ENCODE data around the gene CNKSR3. TPM values are rescaled to one million over a fixed set of nuclear protein-coding genes. Genes with fewer than 3 reads are reported as not detected.

The CNKSR3 gene
- total RNA-seq, 4 donors from 2014 or later: 10.4 to 23.9 (median 19.6) TPM

DNA sequence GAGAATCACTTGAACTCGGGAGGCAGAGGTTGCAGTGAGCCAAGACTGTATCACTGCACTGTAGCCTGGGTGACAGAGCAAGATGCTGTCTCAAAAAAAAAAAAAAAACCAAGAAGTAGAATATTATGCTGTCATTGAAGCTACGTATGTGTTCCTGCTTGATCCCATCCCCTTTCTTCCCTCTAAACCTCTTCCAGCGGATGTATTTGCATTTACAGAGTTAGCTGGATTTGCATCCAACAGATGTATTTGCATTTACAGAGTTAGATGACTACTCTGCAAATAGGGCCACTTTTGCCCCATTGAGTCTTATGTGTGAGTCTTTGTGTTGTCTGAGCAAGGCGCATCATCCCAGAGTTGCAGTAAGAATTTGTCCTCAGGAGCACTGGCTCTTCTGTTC, 128.9 kb downstream of the CNKSR3 start:
- 93% methylated on average over 4 of the region's 4 CpGs for WGBS
- intact Hi-C loops (cut with DNase I): no loop called here
- Histone ChIP-seq H3K4me3 (no peak overlapping the region), H3K9me3 (no peaks in the 10 kb centered on the region), H3K36me3 (no peaks in the 10 kb centered on the region), H3K4me1 (peaks cover 0 to 14% (median 11%) of the 10 kb centered on the region in 4 donors), H3K27ac (replicated peaks in 1 of 4) (no peak overlapping the region), H3K27me3 (no peaks in the 10 kb centered on the region)
- no peak for TF ChIP-seq POLR2A (IDR thresholded peaks at IDR 0.05; ENCODE audit: low read depth)
- TF ChIP-seq, protein P1, sequence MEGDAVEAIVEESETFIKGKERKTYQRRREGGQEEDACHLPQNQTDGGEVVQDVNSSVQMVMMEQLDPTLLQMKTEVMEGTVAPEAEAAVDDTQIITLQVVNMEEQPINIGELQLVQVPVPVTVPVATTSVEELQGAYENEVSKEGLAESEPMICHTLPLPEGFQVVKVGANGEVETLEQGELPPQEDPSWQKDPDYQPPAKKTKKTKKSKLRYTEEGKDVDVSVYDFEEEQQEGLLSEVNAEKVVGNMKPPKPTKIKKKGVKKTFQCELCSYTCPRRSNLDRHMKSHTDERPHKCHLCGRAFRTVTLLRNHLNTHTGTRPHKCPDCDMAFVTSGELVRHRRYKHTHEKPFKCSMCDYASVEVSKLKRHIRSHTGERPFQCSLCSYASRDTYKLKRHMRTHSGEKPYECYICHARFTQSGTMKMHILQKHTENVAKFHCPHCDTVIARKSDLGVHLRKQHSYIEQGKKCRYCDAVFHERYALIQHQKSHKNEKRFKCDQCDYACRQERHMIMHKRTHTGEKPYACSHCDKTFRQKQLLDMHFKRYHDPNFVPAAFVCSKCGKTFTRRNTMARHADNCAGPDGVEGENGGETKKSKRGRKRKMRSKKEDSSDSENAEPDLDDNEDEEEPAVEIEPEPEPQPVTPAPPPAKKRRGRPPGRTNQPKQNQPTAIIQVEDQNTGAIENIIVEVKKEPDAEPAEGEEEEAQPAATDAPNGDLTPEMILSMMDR (IDR thresholded peaks at IDR 0.05): no peak
- TF ChIP-seq POLR2AphosphoS5 (IDR thresholded peaks at IDR 0.05): no peak
- no peak for TF ChIP-seq EP300 (IDR thresholded peaks at IDR 0.05)
- no peak for DNase-seq (ENCODE audit: extremely low spot score)

DNA sequence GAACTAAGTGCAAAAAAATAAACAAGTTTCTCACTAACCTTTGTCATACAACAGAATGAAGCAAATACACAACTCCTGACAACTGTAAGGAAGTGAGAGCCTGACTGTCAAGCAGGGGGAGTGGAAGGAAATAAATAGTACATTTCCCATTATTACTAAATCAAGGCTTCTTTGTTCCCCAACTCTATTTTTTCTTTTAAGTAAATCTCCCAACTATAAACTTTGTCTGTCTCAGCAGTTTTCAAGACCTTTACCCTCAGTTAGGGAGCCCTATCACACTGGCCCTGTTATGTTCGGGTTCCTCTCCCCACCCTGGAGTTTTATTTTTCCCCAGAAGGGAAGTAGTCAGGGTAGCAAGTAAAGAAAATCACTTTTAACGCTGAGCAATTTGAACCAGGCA, 129.7 kb downstream of the CNKSR3 start:
- DNase-seq (ENCODE audit: extremely low spot score): no peak
- no peak overlapping the region for H3K4me3 ChIP-seq
- 57% methylated on average over 2 of the region's 2 CpGs for WGBS
- peaks cover 0 to 14% (median 11%) of the 10 kb centered on the region in 4 donors for H3K4me1 ChIP-seq
- no peaks in the 10 kb centered on the region for H3K27me3 ChIP-seq
- no peaks in the 10 kb centered on the region for H3K9me3 ChIP-seq
- TF ChIP-seq, protein P1 (IDR thresholded peaks at IDR 0.05): no peak
- TF ChIP-seq EP300 (IDR thresholded peaks at IDR 0.05) (no peak), POLR2AphosphoS5 (IDR thresholded peaks at IDR 0.05) (no peak), POLR2A (IDR thresholded peaks at IDR 0.05; ENCODE audit: low read depth) (no peak)
- no peaks in the 10 kb centered on the region for H3K36me3 ChIP-seq
- H3K27ac ChIP-seq (replicated peaks in 1 of 4): no peak overlapping the region
- intact Hi-C loops (cut with DNase I): no loop called here

DNA sequence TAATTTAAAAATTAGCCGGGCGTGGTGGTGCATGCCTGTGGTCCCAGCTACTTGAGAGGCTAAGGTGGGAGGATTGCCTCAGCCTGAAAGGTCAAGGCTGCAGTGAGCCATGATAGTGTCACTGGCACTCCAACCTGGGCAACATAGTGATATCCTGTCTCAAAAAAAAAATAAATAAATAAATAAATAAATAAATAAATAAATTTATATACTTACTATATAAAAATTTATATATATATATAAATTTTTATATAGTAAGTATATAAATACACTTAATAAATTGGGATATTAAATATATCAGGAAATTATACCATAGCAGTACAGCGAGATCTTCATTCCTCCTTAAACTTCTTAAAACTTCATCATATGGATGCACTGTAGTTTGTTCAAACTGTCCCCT, 130.9 kb downstream of the CNKSR3 start:
- H3K27me3 ChIP-seq: no peaks in the 10 kb centered on the region
- H3K27ac ChIP-seq (replicated peaks in 1 of 4): no peak overlapping the region
- no peak for DNase-seq (ENCODE audit: extremely low spot score)
- intact Hi-C loops (cut with DNase I): loop anchor here (10.0 kb wide), 1 partner anchor 225 kb away; no protein-coding TSS in a partner anchor
- 93% methylated on average over 3 of the region's 3 CpGs for WGBS
- TF ChIP-seq EP300 (IDR thresholded peaks at IDR 0.05) (no peak), POLR2A (IDR thresholded peaks at IDR 0.05; ENCODE audit: low read depth) (no peak), POLR2AphosphoS5 (IDR thresholded peaks at IDR 0.05) (no peak)
- TF ChIP-seq, protein P1 (IDR thresholded peaks at IDR 0.05): no peak
- H3K9me3 ChIP-seq: no peaks in the 10 kb centered on the region
- H3K36me3 ChIP-seq: no peaks in the 10 kb centered on the region
- H3K4me3 ChIP-seq: no peak overlapping the region
- peaks cover 0 to 12% (median 9%) of the 10 kb centered on the region in 4 donors for H3K4me1 ChIP-seq

GRCh38 chr6:154378518-154378917, 132.0 kb downstream of the CNKSR3 start:
- Histone ChIP-seq H3K9me3 (no peaks in the 10 kb centered on the region), H3K4me1 (peaks cover 0 to 1% (median 0%) of the 10 kb centered on the region in 4 donors), H3K27me3 (no peaks in the 10 kb centered on the region), H3K36me3 (no peaks in the 10 kb centered on the region), H3K4me3 (no peak overlapping the region), H3K27ac (replicated peaks in 1 of 4) (no peak overlapping the region)
- DNase-seq (ENCODE audit: extremely low spot score): no peak
- TF ChIP-seq POLR2AphosphoS5 (IDR thresholded peaks at IDR 0.05) (no peak), POLR2A (IDR thresholded peaks at IDR 0.05; ENCODE audit: low read depth) (no peak), EP300 (IDR thresholded peaks at IDR 0.05) (no peak)
- TF ChIP-seq, protein P1 (IDR thresholded peaks at IDR 0.05): no peak
- 90% methylated on average over 2 of the region's 2 CpGs for WGBS
- intact Hi-C loops (cut with DNase I): loop anchor here (10.0 kb wide), 1 partner anchor 224 kb away; no protein-coding TSS in a partner anchor

- Histone ChIP-seq H3K9me3 (no peaks in the 10 kb centered on the region), H3K27me3 (no peaks in the 10 kb centered on the region), H3K27ac (replicated peaks in 1 of 4) (no peak overlapping the region), H3K4me3 (no peak overlapping the region), H3K4me1 (no peaks in the 10 kb centered on the region), H3K36me3 (no peaks in the 10 kb centered on the region)
- no peak for DNase-seq (ENCODE audit: extremely low spot score)
- TF ChIP-seq, protein P1 (IDR thresholded peaks at IDR 0.05): no peak
- TF ChIP-seq POLR2A (IDR thresholded peaks at IDR 0.05; ENCODE audit: low read depth) (no peak), POLR2AphosphoS5 (IDR thresholded peaks at IDR 0.05) (no peak), EP300 (IDR thresholded peaks at IDR 0.05) (no peak)
- intact Hi-C loops (cut with DNase I): loop anchor here (10.0 kb wide), 1 partner anchor 223 kb away; no protein-coding TSS in a partner anchor
- WGBS: 94% methylated on average over 4 of the region's 4 CpGs
Observed at GRCh38 chr6:154377726-154378125, 132.8 kb downstream of the CNKSR3 start.
